ENCODE results near the gene RHBG. TPM values are rescaled to one million over a fixed set of nuclear protein-coding genes. Genes with fewer than 3 reads are reported as not detected.

RHBG gene
- total RNA-seq, 1 donor from 2014 or later, result not detected

- Mint-ChIP-seq H3K36me3 (ENCODE audit: low read depth) (no peaks in the 10 kb centered on the region), H3K9me3 (ENCODE audit: low read depth) (no peaks in the 10 kb centered on the region), H3K4me3 (ENCODE audit: unreplicated experiment) (no peak overlapping the region), H3K27ac (ENCODE audit: unreplicated experiment) (no peak overlapping the region), H3K27me3 (ENCODE audit: low read depth) (peaks cover 73% of the 10 kb centered on the region), H3K4me1 (ENCODE audit: low read depth) (no peaks in the 10 kb centered on the region)
- no peak for TF ChIP-seq CTCF (IDR thresholded peaks at IDR 0.05)
- peak; percentile 53 for DNase-seq (ENCODE audit: low spot score)
Measured at GRCh38 chr1:156410740-156411139, 41.7 kb downstream of the RHBG start.

- Mint-ChIP-seq H3K27me3 (ENCODE audit: low read depth) (peaks cover 76% of the 10 kb centered on the region), H3K4me3 (ENCODE audit: unreplicated experiment) (no peak overlapping the region), H3K27ac (ENCODE audit: unreplicated experiment) (no peak overlapping the region)
Measured at GRCh38 chr1:156412653-156413321, 43.8 kb downstream of the RHBG start.

GRCh38 chr1:156413391-156414246, 44.6 kb downstream of the RHBG start:
- no peak for TF ChIP-seq CTCF (IDR thresholded peaks at IDR 0.05)
- peaks cover 78% of the 10 kb centered on the region for H3K27me3 Mint-ChIP-seq (ENCODE audit: low read depth)
- H3K36me3 Mint-ChIP-seq (ENCODE audit: low read depth), result no peaks in the 10 kb centered on the region
- H3K9me3 Mint-ChIP-seq (ENCODE audit: low read depth), result no peaks in the 10 kb centered on the region
- no peak overlapping the region for H3K27ac Mint-ChIP-seq (ENCODE audit: unreplicated experiment)
- H3K4me3 Mint-ChIP-seq (ENCODE audit: unreplicated experiment), result no peak overlapping the region
- DNase-seq (ENCODE audit: low spot score), result peak; percentile 27
- no peaks in the 10 kb centered on the region for H3K4me1 Mint-ChIP-seq (ENCODE audit: low read depth)

More at GRCh38 chr1:156412653-156413321, 43.8 kb downstream of the RHBG start:
- DNase-seq (ENCODE audit: low spot score), result no peak
- Mint-ChIP-seq H3K4me1 (ENCODE audit: low read depth) (no peaks in the 10 kb centered on the region), H3K36me3 (ENCODE audit: low read depth) (no peaks in the 10 kb centered on the region), H3K9me3 (ENCODE audit: low read depth) (no peaks in the 10 kb centered on the region)
- no peak for TF ChIP-seq CTCF (IDR thresholded peaks at IDR 0.05)

GRCh38 chr1:156414461-156415064, 45.6 kb downstream of the RHBG start:
- TF ChIP-seq CTCF (IDR thresholded peaks at IDR 0.05), result no peak
- peak; percentile 50 for DNase-seq (ENCODE audit: low spot score)
- peaks cover 79% of the 10 kb centered on the region for H3K27me3 Mint-ChIP-seq (ENCODE audit: low read depth)
- H3K36me3 Mint-ChIP-seq (ENCODE audit: low read depth), result no peaks in the 10 kb centered on the region
- H3K9me3 Mint-ChIP-seq (ENCODE audit: low read depth), result no peaks in the 10 kb centered on the region
- no peak overlapping the region for H3K27ac Mint-ChIP-seq (ENCODE audit: unreplicated experiment)
- H3K4me1 Mint-ChIP-seq (ENCODE audit: low read depth), result no peaks in the 10 kb centered on the region
- H3K4me3 Mint-ChIP-seq (ENCODE audit: unreplicated experiment), result no peak overlapping the region

- Mint-ChIP-seq H3K4me3 (ENCODE audit: unreplicated experiment) (no peak overlapping the region), H3K36me3 (ENCODE audit: low read depth) (no peaks in the 10 kb centered on the region), H3K27ac (ENCODE audit: unreplicated experiment) (no peak overlapping the region), H3K27me3 (ENCODE audit: low read depth) (peaks cover 80% of the 10 kb centered on the region), H3K4me1 (ENCODE audit: low read depth) (peaks cover 15% of the 10 kb centered on the region), H3K9me3 (ENCODE audit: low read depth) (no peaks in the 10 kb centered on the region)
- DNase-seq (ENCODE audit: low spot score), result no peak
- TF ChIP-seq CTCF (IDR thresholded peaks at IDR 0.05), result no peak
Measured at GRCh38 chr1:156416993-156417392, 48.0 kb downstream of the RHBG start.

Measured in chondrocyte (in vitro differentiated cells).